Limb (tissue), 2 donors: ENCODE data around the gene DENND4B.

Experiments used
- DNase-seq, 2 donors: peaks; one replicate each; pipeline ENCODE4 v3.0.0-alpha.2; 2016; ENCODE audit errors: extremely low spot score in 2 of 2

The DENND4B gene

GRCh38 chr1:153951183-153951582 lies 4.7 kb upstream of the DENND4B start:
- no peak for DNase-seq

- DNase-seq: peak; percentile 41 to 78
These were observed 510 bp downstream of the DENND4B start for GRCh38 chr1:153945795-153946621.

- DNase-seq: no peak
These were observed 1.3 kb downstream of the DENND4B start for GRCh38 chr1:153945131-153945794.

GRCh38 chr1:153944827-153945117 lies 1.7 kb downstream of the DENND4B start:
- no peak for DNase-seq

- no peak for DNase-seq
These were observed 2.3 kb downstream of the DENND4B start for GRCh38 chr1:153944005-153944826.

- no peak for DNase-seq
These were observed 3.6 kb downstream of the DENND4B start for GRCh38 chr1:153942766-153943549.

- DNase-seq: no peak
These were observed 4.4 kb downstream of the DENND4B start for GRCh38 chr1:153941826-153942725.

GRCh38 chr1:153940756-153941155 lies 5.8 kb downstream of the DENND4B start:
- no peak for DNase-seq

- no peak for DNase-seq
These were observed 7.0 kb downstream of the DENND4B start for GRCh38 chr1:153939476-153939875.

GRCh38 chr1:153938996-153939395 lies 7.5 kb downstream of the DENND4B start:
- DNase-seq: no peak

- no peak for DNase-seq
These were observed 9.2 kb downstream of the DENND4B start for GRCh38 chr1:153937331-153937730.

GRCh38 chr1:153936011-153936802 lies 10.3 kb downstream of the DENND4B start:
- no peak for DNase-seq

- DNase-seq: no peak
These were observed 11.8 kb downstream of the DENND4B start for GRCh38 chr1:153934746-153935145.

- no peak for DNase-seq
These were observed 12.6 kb downstream of the DENND4B start for GRCh38 chr1:153933955-153934354.

GRCh38 chr1:153933430-153933829 lies 13.1 kb downstream of the DENND4B start:
- DNase-seq: no peak

GRCh38 chr1:153932156-153933131 lies 14.1 kb downstream of the DENND4B start:
- DNase-seq: no peak

GRCh38 chr1:153929981-153930948 lies 16.3 kb downstream of the DENND4B start:
- DNase-seq: no peak
